ENCODE results near the gene RPTN.

RPTN gene

GRCh38 chr1:152111515-152111968 is 47.5 kb downstream of the RPTN start:
- peak in 2 of 3 experiments; percentile 9 to 43 for DNase-seq (ENCODE audit: low read depth in 3 of 3)

GRCh38 chr1:152110860-152111514 is 48.0 kb downstream of the RPTN start:
- DNase-seq (ENCODE audit: low read depth in 3 of 3) = peak in 2 of 3 experiments; percentile 11 to 18

GRCh38 chr1:152110365-152110859 is 48.6 kb downstream of the RPTN start:
- peak in 1 of 3 experiments; percentile 28 for DNase-seq (ENCODE audit: low read depth in 3 of 3)

- no peak for DNase-seq (ENCODE audit: low read depth in 3 of 3)
These were observed 49.1 kb downstream of the RPTN start for GRCh38 chr1:152109998-152110294.

GRCh38 chr1:152109231-152109997 is 49.6 kb downstream of the RPTN start:
- DNase-seq (ENCODE audit: low read depth in 3 of 3) = no peak

DNA sequence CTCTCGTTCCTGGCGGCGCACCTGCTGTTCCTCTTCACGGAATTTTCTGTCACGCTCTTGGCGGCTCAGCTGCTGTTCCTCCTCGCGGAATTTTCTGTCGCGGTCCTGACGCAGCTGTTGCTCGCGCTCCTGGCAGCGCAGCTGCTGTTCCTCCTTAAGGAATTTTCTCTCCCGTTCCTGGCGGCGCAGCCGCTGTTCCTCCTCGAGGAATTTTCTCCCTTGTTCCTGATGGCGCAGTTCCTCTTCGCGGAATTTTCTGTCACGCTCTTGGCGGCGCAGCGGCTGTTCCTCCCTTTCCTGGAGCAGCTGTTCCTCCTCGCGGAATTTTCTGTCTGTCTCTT is 50.2 kb downstream of the RPTN start:
- DNase-seq (ENCODE audit: low read depth in 3 of 3) = no peak

GRCh38 chr1:152107984-152108881 is 50.8 kb downstream of the RPTN start:
- DNase-seq (ENCODE audit: low read depth in 3 of 3) = no peak

- no peak for DNase-seq (ENCODE audit: low read depth in 3 of 3)
These were observed 51.7 kb downstream of the RPTN start for GRCh38 chr1:152107031-152107983.

DNA sequence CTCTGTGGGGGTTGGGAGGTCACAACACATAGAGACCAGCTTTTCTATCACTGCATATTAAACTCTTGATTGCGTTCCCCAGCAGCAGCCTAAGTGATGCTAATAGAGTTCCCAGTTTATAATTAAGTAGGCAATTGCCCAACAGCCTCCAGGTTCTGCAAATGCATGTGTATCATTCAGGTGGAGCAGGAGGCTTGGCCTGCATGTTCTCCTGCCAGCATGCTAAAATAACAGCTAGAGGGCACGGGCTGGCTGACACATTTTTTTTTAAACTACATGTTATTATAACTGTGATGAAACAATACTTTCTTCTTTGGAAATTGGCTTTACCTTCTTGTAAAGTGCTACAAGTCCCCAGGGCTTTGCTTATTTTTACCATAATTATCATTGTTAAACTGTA is 54.2 kb downstream of the RPTN start:
- DNase-seq (ENCODE audit: low read depth in 3 of 3) = no peak

All from stimulated activated CD4-positive, alpha-beta T cell treated with anti-CD3 and anti-CD28 coated beads, TNF-alpha, amount 100 ng/mL, for 24 hours (primary cell).